Loucy (cell line): ENCODE data around the gene ZNF474.

ENCODE experiments used
- EZH2phosphoT487 ChIP-seq: fragments of 200-600 bp; IDR thresholded peaks from 2 replicates; pipeline ENCODE4 v1.6.1; 2018; ENCODE audit warnings: antibody characterized with exemption, mild to moderate bottlenecking, moderate library complexity, borderline replicate concordance
- TF ChIP-seq, protein P1 (sequence below): fragments of 200-600 bp; sonication (generic); conservative IDR thresholded peaks from 2 replicates; pipeline ENCODE4 v1.5.1; 2014; ENCODE audit warnings: mild to moderate bottlenecking, antibody characterized with exemption, low read length

DNA sequence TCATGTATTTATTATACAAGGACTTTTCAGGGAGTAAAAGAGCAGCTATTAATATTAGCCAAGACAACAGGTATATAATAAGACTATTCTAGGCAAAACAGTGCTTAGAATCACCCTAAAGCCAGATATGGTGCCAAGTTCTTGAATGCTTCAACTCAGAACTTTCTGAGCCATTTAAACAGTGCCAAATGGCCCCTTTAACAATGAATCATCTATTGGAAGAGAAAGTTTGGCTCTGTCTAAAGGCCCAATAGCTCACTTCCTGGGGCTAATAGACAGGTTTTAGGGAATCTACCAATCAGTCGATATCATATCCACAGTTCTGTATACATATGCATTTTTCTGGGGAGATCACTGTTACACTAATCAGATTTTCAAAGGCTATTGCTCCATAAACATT lies 42.9 kb downstream of the ZNF474 start:
- TF ChIP-seq, protein P1, sequence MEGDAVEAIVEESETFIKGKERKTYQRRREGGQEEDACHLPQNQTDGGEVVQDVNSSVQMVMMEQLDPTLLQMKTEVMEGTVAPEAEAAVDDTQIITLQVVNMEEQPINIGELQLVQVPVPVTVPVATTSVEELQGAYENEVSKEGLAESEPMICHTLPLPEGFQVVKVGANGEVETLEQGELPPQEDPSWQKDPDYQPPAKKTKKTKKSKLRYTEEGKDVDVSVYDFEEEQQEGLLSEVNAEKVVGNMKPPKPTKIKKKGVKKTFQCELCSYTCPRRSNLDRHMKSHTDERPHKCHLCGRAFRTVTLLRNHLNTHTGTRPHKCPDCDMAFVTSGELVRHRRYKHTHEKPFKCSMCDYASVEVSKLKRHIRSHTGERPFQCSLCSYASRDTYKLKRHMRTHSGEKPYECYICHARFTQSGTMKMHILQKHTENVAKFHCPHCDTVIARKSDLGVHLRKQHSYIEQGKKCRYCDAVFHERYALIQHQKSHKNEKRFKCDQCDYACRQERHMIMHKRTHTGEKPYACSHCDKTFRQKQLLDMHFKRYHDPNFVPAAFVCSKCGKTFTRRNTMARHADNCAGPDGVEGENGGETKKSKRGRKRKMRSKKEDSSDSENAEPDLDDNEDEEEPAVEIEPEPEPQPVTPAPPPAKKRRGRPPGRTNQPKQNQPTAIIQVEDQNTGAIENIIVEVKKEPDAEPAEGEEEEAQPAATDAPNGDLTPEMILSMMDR: no peak
- no peak for TF ChIP-seq EZH2phosphoT487
